Measurements from ENCODE around the gene FAM168A. TPM values are rescaled to one million over a fixed set of nuclear protein-coding genes. Genes with fewer than 3 reads are reported as not detected.

FAM168A gene
- total and polyA plus RNA-seq, 2 of the 8 experiments (the other 6 are each of a cell fraction or from before 2014, with no cell fraction given): 17.1 to 21.6 TPM

DNA sequence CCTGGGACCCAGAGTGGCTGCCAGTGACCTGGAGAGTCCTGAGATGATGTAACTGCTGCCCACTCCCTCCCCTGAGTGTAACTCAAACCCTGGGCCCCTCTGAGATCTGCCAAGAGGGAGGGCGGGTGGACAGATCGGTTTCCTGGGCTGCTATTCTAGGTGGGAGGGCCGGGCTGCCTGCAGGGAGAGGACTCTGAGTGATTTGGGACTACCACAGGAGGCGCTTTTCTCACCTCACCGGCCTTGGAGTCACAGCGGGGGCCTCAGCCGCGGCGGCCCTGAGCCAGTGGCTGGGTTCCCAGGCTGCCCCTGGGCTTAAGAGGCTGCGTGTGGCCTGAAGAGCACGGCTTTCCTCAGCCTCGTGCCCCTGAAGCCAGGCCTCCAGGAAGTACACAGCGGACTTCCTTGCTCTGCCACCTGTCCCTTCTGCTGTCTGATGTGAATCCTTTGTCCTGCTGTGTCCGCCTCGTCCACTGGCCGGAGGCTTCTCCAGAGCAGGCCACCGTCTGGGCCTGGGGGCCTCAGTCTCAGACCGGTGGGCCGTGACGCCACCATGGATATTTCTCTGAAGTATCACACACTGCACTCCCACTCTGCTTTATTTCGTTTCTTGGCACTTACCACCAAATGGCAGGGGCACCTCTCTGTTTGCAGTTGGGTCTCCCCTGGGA lies 210.2 kb downstream of the FAM168A start (continued):
- TF ChIP-seq, protein P1, sequence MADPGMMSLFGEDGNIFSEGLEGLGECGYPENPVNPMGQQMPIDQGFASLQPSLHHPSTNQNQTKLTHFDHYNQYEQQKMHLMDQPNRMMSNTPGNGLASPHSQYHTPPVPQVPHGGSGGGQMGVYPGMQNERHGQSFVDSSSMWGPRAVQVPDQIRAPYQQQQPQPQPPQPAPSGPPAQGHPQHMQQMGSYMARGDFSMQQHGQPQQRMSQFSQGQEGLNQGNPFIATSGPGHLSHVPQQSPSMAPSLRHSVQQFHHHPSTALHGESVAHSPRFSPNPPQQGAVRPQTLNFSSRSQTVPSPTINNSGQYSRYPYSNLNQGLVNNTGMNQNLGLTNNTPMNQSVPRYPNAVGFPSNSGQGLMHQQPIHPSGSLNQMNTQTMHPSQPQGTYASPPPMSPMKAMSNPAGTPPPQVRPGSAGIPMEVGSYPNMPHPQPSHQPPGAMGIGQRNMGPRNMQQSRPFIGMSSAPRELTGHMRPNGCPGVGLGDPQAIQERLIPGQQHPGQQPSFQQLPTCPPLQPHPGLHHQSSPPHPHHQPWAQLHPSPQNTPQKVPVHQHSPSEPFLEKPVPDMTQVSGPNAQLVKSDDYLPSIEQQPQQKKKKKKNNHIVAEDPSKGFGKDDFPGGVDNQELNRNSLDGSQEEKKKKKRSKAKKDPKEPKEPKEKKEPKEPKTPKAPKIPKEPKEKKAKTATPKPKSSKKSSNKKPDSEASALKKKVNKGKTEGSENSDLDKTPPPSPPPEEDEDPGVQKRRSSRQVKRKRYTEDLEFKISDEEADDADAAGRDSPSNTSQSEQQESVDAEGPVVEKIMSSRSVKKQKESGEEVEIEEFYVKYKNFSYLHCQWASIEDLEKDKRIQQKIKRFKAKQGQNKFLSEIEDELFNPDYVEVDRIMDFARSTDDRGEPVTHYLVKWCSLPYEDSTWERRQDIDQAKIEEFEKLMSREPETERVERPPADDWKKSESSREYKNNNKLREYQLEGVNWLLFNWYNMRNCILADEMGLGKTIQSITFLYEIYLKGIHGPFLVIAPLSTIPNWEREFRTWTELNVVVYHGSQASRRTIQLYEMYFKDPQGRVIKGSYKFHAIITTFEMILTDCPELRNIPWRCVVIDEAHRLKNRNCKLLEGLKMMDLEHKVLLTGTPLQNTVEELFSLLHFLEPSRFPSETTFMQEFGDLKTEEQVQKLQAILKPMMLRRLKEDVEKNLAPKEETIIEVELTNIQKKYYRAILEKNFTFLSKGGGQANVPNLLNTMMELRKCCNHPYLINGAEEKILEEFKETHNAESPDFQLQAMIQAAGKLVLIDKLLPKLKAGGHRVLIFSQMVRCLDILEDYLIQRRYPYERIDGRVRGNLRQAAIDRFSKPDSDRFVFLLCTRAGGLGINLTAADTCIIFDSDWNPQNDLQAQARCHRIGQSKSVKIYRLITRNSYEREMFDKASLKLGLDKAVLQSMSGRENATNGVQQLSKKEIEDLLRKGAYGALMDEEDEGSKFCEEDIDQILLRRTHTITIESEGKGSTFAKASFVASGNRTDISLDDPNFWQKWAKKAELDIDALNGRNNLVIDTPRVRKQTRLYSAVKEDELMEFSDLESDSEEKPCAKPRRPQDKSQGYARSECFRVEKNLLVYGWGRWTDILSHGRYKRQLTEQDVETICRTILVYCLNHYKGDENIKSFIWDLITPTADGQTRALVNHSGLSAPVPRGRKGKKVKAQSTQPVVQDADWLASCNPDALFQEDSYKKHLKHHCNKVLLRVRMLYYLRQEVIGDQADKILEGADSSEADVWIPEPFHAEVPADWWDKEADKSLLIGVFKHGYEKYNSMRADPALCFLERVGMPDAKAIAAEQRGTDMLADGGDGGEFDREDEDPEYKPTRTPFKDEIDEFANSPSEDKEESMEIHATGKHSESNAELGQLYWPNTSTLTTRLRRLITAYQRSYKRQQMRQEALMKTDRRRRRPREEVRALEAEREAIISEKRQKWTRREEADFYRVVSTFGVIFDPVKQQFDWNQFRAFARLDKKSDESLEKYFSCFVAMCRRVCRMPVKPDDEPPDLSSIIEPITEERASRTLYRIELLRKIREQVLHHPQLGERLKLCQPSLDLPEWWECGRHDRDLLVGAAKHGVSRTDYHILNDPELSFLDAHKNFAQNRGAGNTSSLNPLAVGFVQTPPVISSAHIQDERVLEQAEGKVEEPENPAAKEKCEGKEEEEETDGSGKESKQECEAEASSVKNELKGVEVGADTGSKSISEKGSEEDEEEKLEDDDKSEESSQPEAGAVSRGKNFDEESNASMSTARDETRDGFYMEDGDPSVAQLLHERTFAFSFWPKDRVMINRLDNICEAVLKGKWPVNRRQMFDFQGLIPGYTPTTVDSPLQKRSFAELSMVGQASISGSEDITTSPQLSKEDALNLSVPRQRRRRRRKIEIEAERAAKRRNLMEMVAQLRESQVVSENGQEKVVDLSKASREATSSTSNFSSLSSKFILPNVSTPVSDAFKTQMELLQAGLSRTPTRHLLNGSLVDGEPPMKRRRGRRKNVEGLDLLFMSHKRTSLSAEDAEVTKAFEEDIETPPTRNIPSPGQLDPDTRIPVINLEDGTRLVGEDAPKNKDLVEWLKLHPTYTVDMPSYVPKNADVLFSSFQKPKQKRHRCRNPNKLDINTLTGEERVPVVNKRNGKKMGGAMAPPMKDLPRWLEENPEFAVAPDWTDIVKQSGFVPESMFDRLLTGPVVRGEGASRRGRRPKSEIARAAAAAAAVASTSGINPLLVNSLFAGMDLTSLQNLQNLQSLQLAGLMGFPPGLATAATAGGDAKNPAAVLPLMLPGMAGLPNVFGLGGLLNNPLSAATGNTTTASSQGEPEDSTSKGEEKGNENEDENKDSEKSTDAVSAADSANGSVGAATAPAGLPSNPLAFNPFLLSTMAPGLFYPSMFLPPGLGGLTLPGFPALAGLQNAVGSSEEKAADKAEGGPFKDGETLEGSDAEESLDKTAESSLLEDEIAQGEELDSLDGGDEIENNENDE (IDR thresholded peaks at IDR 0.05; ENCODE audit: insufficient replicate concordance, low read length): no peak
- TF ChIP-seq, protein P2, sequence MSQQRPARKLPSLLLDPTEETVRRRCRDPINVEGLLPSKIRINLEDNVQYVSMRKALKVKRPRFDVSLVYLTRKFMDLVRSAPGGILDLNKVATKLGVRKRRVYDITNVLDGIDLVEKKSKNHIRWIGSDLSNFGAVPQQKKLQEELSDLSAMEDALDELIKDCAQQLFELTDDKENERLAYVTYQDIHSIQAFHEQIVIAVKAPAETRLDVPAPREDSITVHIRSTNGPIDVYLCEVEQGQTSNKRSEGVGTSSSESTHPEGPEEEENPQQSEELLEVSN (IDR thresholded peaks at IDR 0.05): 0 out of 2 replicates have a peak, but pooled peaks have one; percentile 11
- TF ChIP-seq, protein P3, sequence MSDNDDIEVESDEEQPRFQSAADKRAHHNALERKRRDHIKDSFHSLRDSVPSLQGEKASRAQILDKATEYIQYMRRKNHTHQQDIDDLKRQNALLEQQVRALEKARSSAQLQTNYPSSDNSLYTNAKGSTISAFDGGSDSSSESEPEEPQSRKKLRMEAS (IDR thresholded peaks at IDR 0.05): 0 out of 2 replicates have a peak, but pooled peaks have one; percentile 6

Data from H1 (cell line).